D341Med (cell line): ENCODE measurements around the gene FHIP1A.

ENCODE experiments used
- DNase-seq: peaks from one replicate; pipeline ENCODE4 v3.0.0; 2012; ENCODE audit warnings: low spot score

The FHIP1A gene

GRCh38 chr4:151418385-151418784 is 9.4 kb downstream of the FHIP1A start:
- no peak for DNase-seq

- no peak for DNase-seq
Observed at GRCh38 chr4:151418856-151419255, 9.9 kb downstream of the FHIP1A start.

- no peak for DNase-seq
Observed at GRCh38 chr4:151420250-151420807, 11.4 kb downstream of the FHIP1A start.

GRCh38 chr4:151422854-151423253 is 13.9 kb downstream of the FHIP1A start:
- no peak for DNase-seq

- DNase-seq: no peak
Observed at GRCh38 chr4:151426513-151426912, 17.5 kb downstream of the FHIP1A start.

- DNase-seq: no peak
Observed at GRCh38 chr4:151427266-151427665, 18.3 kb downstream of the FHIP1A start.

GRCh38 chr4:151428346-151428745 is 19.4 kb downstream of the FHIP1A start:
- DNase-seq: no peak

- DNase-seq: no peak
Observed at GRCh38 chr4:151429957-151430570, 21.1 kb downstream of the FHIP1A start.

GRCh38 chr4:151430740-151431457 is 21.9 kb downstream of the FHIP1A start:
- DNase-seq: no peak

GRCh38 chr4:151431728-151432127 is 22.8 kb downstream of the FHIP1A start:
- no peak for DNase-seq

GRCh38 chr4:151432654-151433053 is 23.7 kb downstream of the FHIP1A start:
- DNase-seq: no peak

- DNase-seq: no peak
Observed at GRCh38 chr4:151434183-151434860, 25.3 kb downstream of the FHIP1A start.

- no peak for DNase-seq
Observed at GRCh38 chr4:151436093-151436518, 27.1 kb downstream of the FHIP1A start.

- no peak for DNase-seq
Observed at GRCh38 chr4:151437505-151437904, 28.5 kb downstream of the FHIP1A start.

GRCh38 chr4:151438154-151438553 is 29.2 kb downstream of the FHIP1A start:
- DNase-seq: no peak

- no peak for DNase-seq
Observed at GRCh38 chr4:151439320-151439719, 30.3 kb downstream of the FHIP1A start.

- no peak for DNase-seq
Observed at GRCh38 chr4:151442002-151442401, 33.0 kb downstream of the FHIP1A start.

GRCh38 chr4:151443247-151443646 is 34.3 kb downstream of the FHIP1A start:
- no peak for DNase-seq

GRCh38 chr4:151443752-151444151 is 34.8 kb downstream of the FHIP1A start:
- DNase-seq: no peak

- no peak for DNase-seq
Observed at GRCh38 chr4:151446208-151446607, 37.2 kb downstream of the FHIP1A start.

GRCh38 chr4:151454513-151454912 is 45.5 kb downstream of the FHIP1A start:
- DNase-seq: no peak

- DNase-seq: no peak
Observed at GRCh38 chr4:151455212-151455611, 46.2 kb downstream of the FHIP1A start.

GRCh38 chr4:151458148-151458547 is 49.2 kb downstream of the FHIP1A start:
- no peak for DNase-seq
